ENCODE results near the gene PHYKPL.
"Not testable (repeated sequence)": the region's sequence is repeated elsewhere in the genome, so short reads cannot be mapped to it uniquely, and the experiment has no call there.

PHYKPL gene

GRCh38 chr5:178239626-178240301, 7.2 kb upstream of the PHYKPL start:
- DNase-seq (ENCODE audit: low read depth), result not testable (repeated sequence)

DNA sequence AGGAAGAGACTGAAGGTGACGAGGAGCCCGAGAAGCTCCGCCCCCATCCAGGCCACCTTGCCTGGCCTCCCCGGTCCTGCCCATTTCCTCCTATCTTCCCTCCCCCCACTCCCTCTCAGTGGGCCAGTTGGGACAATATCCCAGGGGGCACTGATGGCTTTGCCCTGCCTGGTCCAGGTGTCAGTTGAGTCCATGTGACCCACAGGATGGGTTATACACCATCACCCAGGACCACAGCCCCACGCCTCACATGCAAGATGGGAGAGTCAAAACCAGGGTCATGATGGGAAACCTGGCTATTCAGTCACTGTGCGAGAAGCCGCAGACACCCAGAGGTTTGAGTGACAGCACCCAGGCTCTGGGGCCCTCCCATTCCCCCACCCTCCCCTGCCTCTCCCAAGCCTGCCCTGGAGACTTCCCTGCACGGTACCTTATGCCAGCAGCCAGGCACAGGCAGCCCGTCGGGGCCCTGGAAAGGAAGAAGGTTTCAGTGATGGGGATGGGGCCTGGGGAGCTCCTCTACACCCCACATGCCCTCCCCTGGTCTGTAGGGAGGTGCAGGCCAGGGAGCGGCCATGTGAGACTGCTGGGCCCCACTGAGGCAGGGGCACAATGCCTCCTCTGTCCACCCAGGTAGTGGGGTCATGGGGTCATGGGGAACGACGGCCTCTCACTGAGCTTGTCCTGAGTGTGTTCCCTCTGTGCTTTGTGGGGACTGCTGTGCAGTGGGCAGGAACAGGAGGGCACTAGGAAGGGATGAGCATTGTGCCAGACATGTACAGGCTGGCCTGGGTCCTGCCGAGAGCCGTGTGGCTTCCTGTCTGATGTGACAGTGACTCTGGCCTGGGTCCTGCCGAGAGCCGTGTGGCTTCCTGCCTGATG, 6.3 kb upstream of the PHYKPL start:
- DNase-seq (ENCODE audit: low read depth), result no peak

- DNase-seq (ENCODE audit: low read depth), result no peak
Measured at GRCh38 chr5:178238313-178238635, 5.7 kb upstream of the PHYKPL start.

DNA sequence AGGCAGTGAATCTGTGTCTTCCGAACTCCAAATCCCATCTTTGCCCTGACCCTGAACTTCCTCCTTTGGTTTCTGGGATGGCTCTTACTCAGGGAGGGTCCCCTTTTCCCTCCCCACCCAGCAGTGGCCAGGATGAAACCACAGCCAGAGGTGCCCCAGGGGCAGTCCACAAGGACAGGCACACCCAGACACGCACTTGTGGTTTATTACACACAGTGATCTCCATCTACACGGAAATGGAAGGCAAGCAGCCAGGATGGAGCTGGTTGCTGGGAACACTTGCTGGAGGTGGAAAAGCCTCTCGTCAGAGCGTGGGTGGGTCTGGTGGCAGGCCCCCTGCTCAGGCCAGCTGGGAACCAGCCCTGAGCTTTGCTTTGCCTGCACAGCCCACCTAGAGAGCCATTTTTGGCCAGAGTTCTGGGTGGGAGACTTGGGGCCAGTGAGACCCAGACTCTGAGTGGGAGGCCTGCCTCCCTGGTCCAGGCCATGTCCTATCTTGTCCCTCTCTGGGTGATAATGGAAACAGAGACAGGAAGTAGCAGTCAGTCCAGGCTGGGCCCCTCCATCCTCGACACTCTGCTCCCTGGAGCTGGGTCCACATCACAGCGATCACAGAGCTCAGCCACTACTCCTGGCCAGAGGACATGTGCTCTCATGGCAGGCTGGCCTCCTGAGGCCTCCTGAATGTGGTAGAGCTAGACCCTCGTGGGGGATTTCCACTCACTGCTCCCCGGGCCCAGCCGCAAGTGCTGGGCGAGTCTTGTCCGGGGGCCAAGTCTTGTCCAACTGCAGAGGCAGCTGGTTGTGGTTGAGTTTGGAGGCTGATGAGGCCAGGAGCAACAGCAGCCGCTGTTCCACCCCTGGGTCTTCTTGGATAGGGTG, 5.1 kb upstream of the PHYKPL start:
- no peak for DNase-seq (ENCODE audit: low read depth)

- no peak for DNase-seq (ENCODE audit: low read depth)
Measured at GRCh38 chr5:178236679-178237078, 4.1 kb upstream of the PHYKPL start.

GRCh38 chr5:178236126-178236525, 3.5 kb upstream of the PHYKPL start:
- DNase-seq (ENCODE audit: low read depth), result no peak

GRCh38 chr5:178235588-178235974, 3.0 kb upstream of the PHYKPL start:
- DNase-seq (ENCODE audit: low read depth), result no peak

DNA sequence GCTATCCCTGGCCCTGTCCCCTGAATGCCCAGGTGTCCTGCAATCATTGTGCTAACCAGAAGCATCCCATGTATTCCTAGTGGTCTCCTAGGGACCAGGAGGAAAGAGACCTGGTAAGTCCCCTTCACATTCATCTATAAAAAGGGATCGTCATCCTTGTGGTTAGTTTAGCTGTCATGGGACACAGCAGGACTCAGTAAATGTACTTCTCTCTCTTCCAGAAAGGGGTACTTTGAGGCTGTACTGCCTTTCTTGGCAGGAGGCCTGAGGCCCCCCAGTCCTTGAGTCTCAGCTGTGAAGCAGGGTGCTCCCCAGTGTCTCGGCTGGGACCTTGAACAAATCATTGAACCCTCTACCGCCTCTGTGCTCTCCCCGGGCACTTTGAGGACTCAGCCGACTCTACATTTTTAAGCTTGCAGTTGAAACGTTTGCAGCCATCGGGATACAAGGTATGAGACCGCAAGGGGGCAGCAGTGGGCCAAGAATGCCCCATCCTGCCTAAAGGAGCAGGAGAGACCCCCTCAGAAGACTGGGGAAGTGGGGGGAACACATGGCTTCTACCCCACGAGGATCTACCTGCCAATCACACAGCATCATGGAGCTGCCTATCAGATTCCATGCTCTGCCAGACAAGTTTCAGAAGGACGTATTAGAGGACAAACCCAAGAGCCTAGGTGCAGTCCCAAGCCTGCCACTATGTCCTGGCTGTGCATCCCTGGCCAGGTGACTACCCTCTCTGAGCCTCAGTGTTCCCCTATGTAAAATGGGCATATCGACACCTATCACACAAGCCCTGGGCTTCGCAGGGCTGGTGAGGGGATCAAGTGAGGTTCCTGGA, 2.4 kb upstream of the PHYKPL start:
- DNase-seq (ENCODE audit: low read depth), result no peak

DNA sequence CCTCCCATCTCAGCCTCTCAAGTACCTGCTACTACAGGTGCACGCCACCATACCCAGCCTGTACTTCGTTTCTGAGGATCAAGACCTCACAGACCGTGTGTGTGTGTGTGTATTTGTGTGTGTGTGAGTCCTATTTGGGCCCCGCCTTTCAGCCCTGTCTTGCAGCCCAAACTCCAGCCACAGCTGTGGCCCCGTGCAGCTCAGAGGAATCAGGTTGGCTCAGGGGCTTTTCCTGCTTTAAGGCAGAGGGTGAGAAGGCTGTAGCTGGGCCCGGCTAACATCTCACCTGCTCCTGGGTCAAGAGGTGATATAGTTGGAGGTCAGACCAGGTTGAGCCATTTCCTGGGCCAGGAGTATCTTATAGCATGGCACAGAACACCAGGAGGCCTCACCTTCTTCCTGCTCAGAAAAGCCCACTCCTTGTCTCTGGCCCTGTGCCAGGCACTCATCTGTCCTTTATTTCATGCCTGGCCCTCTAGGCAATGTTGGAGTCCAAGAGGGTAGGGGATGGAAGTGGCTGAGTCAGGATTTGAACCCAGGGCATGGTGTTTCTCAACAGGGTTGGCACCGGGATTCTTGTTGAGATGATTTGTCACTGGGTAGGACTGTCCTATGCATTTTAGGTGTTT, 1.6 kb upstream of the PHYKPL start:
- no peak for DNase-seq (ENCODE audit: low read depth)

DNA sequence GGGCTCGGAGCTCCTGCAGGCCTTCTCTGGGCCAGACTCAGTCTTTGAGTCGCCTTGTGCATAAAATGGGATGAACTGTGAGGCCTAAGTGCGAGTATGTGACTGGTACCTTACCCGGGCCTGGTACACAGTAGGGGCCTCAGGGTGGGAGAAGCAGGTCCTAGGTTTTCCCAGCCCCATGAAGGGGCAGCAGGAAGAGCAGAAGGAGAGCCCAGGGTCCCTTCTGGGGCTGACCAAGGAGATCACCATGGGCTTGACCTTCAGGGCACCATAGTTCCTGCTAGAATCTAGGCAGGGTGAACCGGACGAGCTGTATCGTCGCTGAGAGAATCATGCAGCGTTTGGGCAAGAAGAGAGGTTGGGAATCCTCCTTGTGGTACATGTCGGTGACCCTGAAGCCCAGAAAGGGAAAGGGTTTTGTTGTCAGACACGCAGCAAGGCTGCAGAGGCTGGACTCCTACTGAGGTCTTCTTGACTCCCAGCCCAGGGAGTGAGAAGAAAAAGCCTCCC, 373 bp upstream of the PHYKPL start:
- DNase-seq (ENCODE audit: low read depth), result no peak

DNA sequence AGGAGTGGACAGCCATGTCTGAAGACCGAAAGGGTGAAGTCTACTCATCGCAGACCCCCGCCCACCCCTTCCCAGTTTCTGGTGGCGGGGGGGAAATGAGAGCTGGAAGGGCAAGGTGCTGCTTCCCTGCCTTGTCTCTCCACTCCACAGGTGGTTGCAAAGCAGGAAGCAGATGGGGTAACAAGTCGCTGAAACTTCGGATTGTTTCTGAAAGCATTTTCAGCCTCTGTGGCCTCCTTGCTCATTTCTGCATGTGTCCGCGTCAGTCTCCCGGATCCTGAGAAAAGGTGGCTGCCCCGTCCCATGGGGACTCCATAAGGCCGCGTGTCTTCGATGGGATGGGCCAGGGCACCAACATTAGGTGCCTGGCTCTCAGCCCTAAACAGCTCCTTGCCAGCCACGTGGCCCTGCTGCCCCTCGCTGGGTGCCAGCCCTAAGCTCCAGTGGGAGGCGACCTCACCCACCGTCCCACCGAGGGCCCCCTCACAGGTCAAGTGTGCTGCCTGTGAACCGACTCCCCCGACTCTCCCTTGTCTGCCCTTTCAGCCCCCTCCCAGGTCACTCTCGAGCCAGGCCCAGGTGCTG, 971 bp downstream of the PHYKPL start:
- DNase-seq (ENCODE audit: low read depth), result no peak

- DNase-seq (ENCODE audit: low read depth), result peak; percentile 61
Measured at GRCh38 chr5:178230879-178231538, 1.6 kb downstream of the PHYKPL start.

DNA sequence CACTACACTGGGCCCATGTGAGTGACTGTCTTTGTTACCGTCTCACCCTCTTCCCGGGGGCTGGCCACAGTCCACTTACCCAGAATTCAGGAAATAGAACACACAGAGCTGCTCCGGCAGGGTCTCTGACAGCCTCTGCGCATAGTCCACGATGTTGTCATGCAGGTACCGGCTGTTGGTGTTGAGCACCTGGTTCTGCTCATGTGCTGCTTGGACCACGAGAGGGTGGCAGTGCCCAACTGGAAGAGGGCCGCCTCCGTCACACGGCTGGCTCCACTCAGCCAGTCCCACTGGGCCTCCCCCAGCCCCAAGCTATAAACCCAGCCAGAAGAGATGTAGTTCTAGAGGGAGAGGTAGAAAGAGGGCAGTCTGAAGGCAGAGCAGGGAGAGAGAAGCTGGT, 2.7 kb downstream of the PHYKPL start:
- no peak for DNase-seq (ENCODE audit: low read depth)

GRCh38 chr5:178229111-178229510, 3.5 kb downstream of the PHYKPL start:
- not testable (repeated sequence) for DNase-seq (ENCODE audit: low read depth)

DNA sequence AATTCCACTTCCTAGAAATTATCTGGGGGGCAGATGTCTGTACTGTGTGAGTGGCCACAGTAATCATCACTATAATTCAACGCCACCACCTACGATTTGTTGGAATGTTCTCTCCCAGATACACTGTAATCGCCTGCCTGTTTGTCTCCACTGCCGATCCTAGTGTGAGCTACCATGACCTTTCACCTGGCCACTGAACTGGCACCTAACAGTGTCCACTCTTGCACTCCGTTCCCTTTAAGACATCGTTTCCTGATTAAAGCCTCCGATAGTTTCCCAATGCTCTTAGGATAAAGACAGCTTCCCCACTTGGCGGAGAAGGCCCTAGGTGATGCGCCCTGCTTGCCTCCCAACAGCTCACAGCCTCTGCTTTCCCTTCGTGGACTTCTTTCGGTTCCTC, 4.0 kb downstream of the PHYKPL start:
- no peak for DNase-seq (ENCODE audit: low read depth)

DNA sequence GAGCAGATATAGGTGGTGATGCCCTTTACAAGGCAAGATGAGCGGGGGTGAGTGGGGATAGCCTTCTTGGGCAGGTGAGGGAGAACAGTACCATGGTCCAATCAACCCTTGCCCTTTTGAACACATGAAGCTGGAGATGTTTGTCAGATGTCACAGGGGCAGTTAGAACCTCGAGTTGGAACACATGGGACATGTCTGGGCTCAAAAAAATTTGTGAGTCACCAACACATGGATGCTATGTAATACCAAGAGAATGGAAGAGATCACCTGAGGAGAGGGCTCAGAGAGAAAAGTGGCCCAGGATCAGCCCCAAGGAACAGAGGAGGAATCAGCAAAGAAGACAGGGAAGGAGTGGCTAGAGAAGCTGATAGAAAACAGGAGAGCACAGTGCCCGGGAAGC, 4.7 kb downstream of the PHYKPL start:
- DNase-seq (ENCODE audit: low read depth), result no peak

GRCh38 chr5:178227138-178227659, 5.4 kb downstream of the PHYKPL start:
- DNase-seq (ENCODE audit: low read depth), result no peak

- no peak for DNase-seq (ENCODE audit: low read depth)
Measured at GRCh38 chr5:178225174-178225573, 7.4 kb downstream of the PHYKPL start.

- no peak for DNase-seq (ENCODE audit: low read depth)
Measured at GRCh38 chr5:178224403-178224802, 8.2 kb downstream of the PHYKPL start.

GRCh38 chr5:178223828-178224335, 8.7 kb downstream of the PHYKPL start:
- DNase-seq (ENCODE audit: low read depth), result no peak

All from GM04503 (cell line).